Measurements from ENCODE around the gene USP34. TPM values are rescaled to one million over a fixed set of nuclear protein-coding genes. Genes with fewer than 3 reads are reported as not detected.

Gene USP34
- total and polyA plus RNA-seq, 2 of the 4 experiments (the other 2 are of a cell fraction) = 34.7 to 128 TPM

GRCh38 chr2:61338447-61338846 lies 132.4 kb downstream of the USP34 start:
- Histone ChIP-seq H3K4ac (ENCODE audit: low read depth, low read length) (no peak overlapping the region), H3K9me1 (ENCODE audit: insufficient read depth, low read length) (peaks cover 3% of the 10 kb centered on the region), H3K56ac (ENCODE audit: extremely low read depth, insufficient read depth, low read length) (no peak overlapping the region), H2BK5ac (ENCODE audit: low read depth, low read length, poor library complexity, severe bottlenecking) (peak overlapping the region; percentile 38), H3K18ac (ENCODE audit: low read depth, low read length) (no peak overlapping the region), H3K14ac (replicated peaks; ENCODE audit: low read depth, low read length) (no peak overlapping the region), H3K4me2 (ENCODE audit: low read depth, low read length) (no peak overlapping the region), H2BK15ac (ENCODE audit: low read depth, low read length) (no peak overlapping the region), H2BK20ac (ENCODE audit: low read depth, low read length) (no peak overlapping the region), H3K27me3 (ENCODE audit: control insufficient read depth, insufficient read depth, low read length) (no peaks in the 10 kb centered on the region), H4K91ac (ENCODE audit: insufficient read depth, low read depth, low read length) (no peak overlapping the region), H4K8ac (ENCODE audit: low read depth in 2 of 2, low read length in 2 of 2) (no peak overlapping the region), H3K36me3 (ENCODE audit: control insufficient read depth, insufficient read depth, low read length) (peaks cover 26% of the 10 kb centered on the region), H4K20me1 (ENCODE audit: insufficient read depth, low read length) (no peaks in the 10 kb centered on the region; the same call in 1 of the 2 replicates), H3K4me3 (ENCODE audit: insufficient read depth, low read depth, low read length) (no peak overlapping the region), H4K5ac (ENCODE audit: low read depth, low read length) (no peak overlapping the region), H3K9me3 (ENCODE audit: control insufficient read depth, insufficient read depth, low read length) (no peaks in the 10 kb centered on the region), H3K9ac (ENCODE audit: low read depth, low read length) (no peak overlapping the region), H2AFZ (replicated peaks; ENCODE audit: low read length, poor library complexity) (no peak overlapping the region), H3K4me1 (ENCODE audit: control insufficient read depth, insufficient read depth, low read length) (peaks cover 3% of the 10 kb centered on the region; the same call in 1 of the 2 replicates), H2AK9ac (replicated peaks; ENCODE audit: low read depth, low read length, poor library complexity) (no peak overlapping the region), H2BK120ac (ENCODE audit: low read depth, low read length) (no peak overlapping the region), H3K27ac (ENCODE audit: insufficient read depth, low read length) (no peak overlapping the region), H2AK5ac (ENCODE audit: low read depth, low read length) (no peak overlapping the region), H3K79me1 (ENCODE audit: low read depth in 1 of 2, low read length in 2 of 2) (peaks cover 8 to 21% of the 10 kb centered on the region in 2 experiments), H3K23ac (ENCODE audit: low read depth, low read length) (no peak overlapping the region)
- ATAC-seq (ENCODE audit: low read depth) = no peak
- DNase-seq = peak; percentile 5
- ChIA-PET POLR2A (ENCODE audit: unreplicated experiment) (no interaction called here), CTCF (no interaction called here)
- in situ Hi-C loops (cut with MboI; ENCODE audit: low sequenced_read_pairs) (no loop called here), intact Hi-C loops (cut with micrococcal nuclease) (no loop called here), dilution Hi-C loops (cut with HindIII; ENCODE audit: low sequenced_read_pairs, unreplicated experiment) (no loop called here)
- no TSS peak for BruUV-seq (replicated peaks)
- TF ChIP-seq RCOR1 (IDR thresholded peaks at IDR 0.05; ENCODE audit: insufficient replicate concordance, low read length) (no peak), BHLHE40 (IDR thresholded peaks at IDR 0.05; ENCODE audit: low read depth, low read length) (no peak), MAFK (IDR thresholded peaks at IDR 0.05; ENCODE audit: low read depth, low read length) (no peak)
- TF ChIP-seq, protein P1, sequence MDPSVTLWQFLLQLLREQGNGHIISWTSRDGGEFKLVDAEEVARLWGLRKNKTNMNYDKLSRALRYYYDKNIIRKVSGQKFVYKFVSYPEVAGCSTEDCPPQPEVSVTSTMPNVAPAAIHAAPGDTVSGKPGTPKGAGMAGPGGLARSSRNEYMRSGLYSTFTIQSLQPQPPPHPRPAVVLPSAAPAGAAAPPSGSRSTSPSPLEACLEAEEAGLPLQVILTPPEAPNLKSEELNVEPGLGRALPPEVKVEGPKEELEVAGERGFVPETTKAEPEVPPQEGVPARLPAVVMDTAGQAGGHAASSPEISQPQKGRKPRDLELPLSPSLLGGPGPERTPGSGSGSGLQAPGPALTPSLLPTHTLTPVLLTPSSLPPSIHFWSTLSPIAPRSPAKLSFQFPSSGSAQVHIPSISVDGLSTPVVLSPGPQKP (IDR thresholded peaks at IDR 0.05; ENCODE audit: borderline replicate concordance, low read depth, low read length) = no peak

Data from IMR-90 (cell line).